ENCODE data around the gene SMIM38. TPM values are rescaled to one million over a fixed set of nuclear protein-coding genes. Genes with fewer than 3 reads are reported as not detected.
A peak's percentile ranks its signal among the peaks of the same experiment; 100 is the strongest.

SMIM38 gene
- total RNA-seq, 4 donors from 2014 or later, result 2.9 to 10.1 TPM; not detected in 2

- 40 to 84% methylated on average over 1 to 10 of the region's 10 CpGs for WGBS, 2 donors (ENCODE audit: low coverage in 1 of 2)
- Histone ChIP-seq H3K9me3 (no peaks in the 10 kb centered on the region), H3K36me3 (no peaks in the 10 kb centered on the region), H3K4me3 (no peak overlapping the region), H3K4me1 (peaks cover 0 to 9% (median 7%) of the 10 kb centered on the region in 4 donors), H3K27ac (no peak overlapping the region), H3K27me3 (no peaks in the 10 kb centered on the region)
- in situ Hi-C loops (cut with MboI; ENCODE audit: low pct_ligation_motif_present in 1 of 4, low pct_unique_long_range_greater_than_20kb in 1 of 4, low sequenced_read_pairs in 3 of 4) (no loop called here), intact Hi-C loops (cut with DNase I; ENCODE audit: low total_unique reads) (no loop called here)
- no peak for TF ChIP-seq EP300 (IDR thresholded peaks at IDR 0.05; ENCODE audit: low read depth)
- TF ChIP-seq CTCF (IDR thresholded peaks at IDR 0.05), result no peak
- TF ChIP-seq POLR2AphosphoS5 (IDR thresholded peaks at IDR 0.05), result no peak
- no peak for TF ChIP-seq POLR2A (IDR thresholded peaks at IDR 0.05)
- no peak for DNase-seq
Measured at GRCh38 chr11:69164824-69165223, 9.1 kb downstream of the SMIM38 start.

GRCh38 chr11:69165775-69166174, 10.0 kb downstream of the SMIM38 start:
- no peaks in the 10 kb centered on the region for H3K9me3 ChIP-seq
- no peaks in the 10 kb centered on the region for H3K36me3 ChIP-seq
- H3K4me3 ChIP-seq, result no peak overlapping the region
- TF ChIP-seq POLR2AphosphoS5 (IDR thresholded peaks at IDR 0.05) (no peak), POLR2A (IDR thresholded peaks at IDR 0.05) (no peak), EP300 (IDR thresholded peaks at IDR 0.05; ENCODE audit: low read depth) (no peak), CTCF (IDR thresholded peaks at IDR 0.05) (no peak)
- in situ Hi-C loops (cut with MboI; ENCODE audit: low pct_ligation_motif_present in 1 of 4, low pct_unique_long_range_greater_than_20kb in 1 of 4, low sequenced_read_pairs in 3 of 4) (no loop called here), intact Hi-C loops (cut with DNase I; ENCODE audit: low total_unique reads) (no loop called here)
- no peaks in the 10 kb centered on the region for H3K27me3 ChIP-seq
- H3K27ac ChIP-seq, result peak overlapping the region in 2 of 4 donors; percentile 47 to 66
- WGBS, 2 donors (ENCODE audit: low coverage in 1 of 2), result 67 to 91% methylated on average over 1 to 2 of the region's 2 CpGs
- H3K4me1 ChIP-seq, result peaks cover 0 to 9% (median 7%) of the 10 kb centered on the region in 4 donors
- DNase-seq, result no peak

GRCh38 chr11:69166218-69167115, 10.7 kb downstream of the SMIM38 start:
- Histone ChIP-seq H3K4me3 (no peak overlapping the region), H3K36me3 (no peaks in the 10 kb centered on the region), H3K9me3 (no peaks in the 10 kb centered on the region), H3K27me3 (no peaks in the 10 kb centered on the region), H3K27ac (peak overlapping the region in 3 of 4 donors; percentile 43 to 66 (median 47)), H3K4me1 (peaks cover 0 to 9% (median 7%) of the 10 kb centered on the region in 4 donors)
- no peak for DNase-seq
- TF ChIP-seq POLR2A (IDR thresholded peaks at IDR 0.05) (no peak), CTCF (IDR thresholded peaks at IDR 0.05) (peak in 1 of 5 experiments; percentile 19), POLR2AphosphoS5 (IDR thresholded peaks at IDR 0.05) (no peak), EP300 (IDR thresholded peaks at IDR 0.05; ENCODE audit: low read depth) (no peak)
- intact Hi-C loops (cut with DNase I; ENCODE audit: low total_unique reads) (no loop called here), in situ Hi-C loops (cut with MboI; ENCODE audit: low pct_ligation_motif_present in 1 of 4, low pct_unique_long_range_greater_than_20kb in 1 of 4, low sequenced_read_pairs in 3 of 4) (no loop called here)
- WGBS, 2 donors (ENCODE audit: low coverage in 1 of 2), result 44% methylated on average over 21 of the region's 21 CpGs; no CpG with 5 or more reads in 1 of the 2 donors

DNA sequence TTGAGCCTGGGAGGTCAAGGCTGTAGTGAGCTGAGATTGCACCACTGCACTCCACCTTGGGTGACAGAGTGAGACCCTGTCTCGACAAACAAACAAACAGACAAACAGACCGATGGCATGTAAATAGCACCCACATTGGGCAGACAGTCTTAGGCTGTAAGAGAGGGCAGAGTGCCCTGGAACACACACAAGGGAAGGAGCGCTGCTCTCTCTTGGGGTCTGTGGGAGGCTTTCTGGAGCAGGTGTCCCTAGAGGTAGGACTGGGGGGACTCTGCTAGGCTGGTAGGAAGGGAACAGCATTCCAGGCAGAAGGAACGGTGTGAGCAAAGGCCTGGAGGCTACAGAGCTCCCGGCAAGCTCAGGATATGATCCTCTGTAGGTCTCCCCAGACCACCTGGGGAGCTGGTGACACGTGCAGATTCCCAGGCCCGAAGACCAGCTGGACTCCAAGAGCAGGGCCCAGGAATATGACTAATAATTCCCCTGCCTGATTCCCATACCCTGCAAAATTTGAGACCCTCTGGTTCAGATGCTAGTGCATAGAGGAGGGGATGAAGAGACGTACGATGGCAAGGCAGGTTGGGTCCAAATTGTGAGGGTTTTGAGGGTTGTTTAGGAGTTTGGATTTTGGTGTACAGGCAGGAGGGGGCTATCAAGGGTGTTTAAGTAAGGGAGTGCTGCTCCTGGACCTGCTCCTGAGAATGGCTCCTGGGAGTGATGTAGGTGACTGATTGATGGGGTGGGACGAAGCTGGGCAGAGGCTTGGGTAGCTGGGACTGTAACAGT, 11.6 kb downstream of the SMIM38 start:
- WGBS, 2 donors (ENCODE audit: low coverage in 1 of 2), result 83 to 85% methylated on average over 1 to 10 of the region's 10 CpGs
- in situ Hi-C loops (cut with MboI; ENCODE audit: low pct_ligation_motif_present in 1 of 4, low pct_unique_long_range_greater_than_20kb in 1 of 4, low sequenced_read_pairs in 3 of 4), result no loop called here

More for the DNA sequence above, 11.6 kb downstream of the SMIM38 start:
- Histone ChIP-seq H3K9me3 (no peaks in the 10 kb centered on the region), H3K36me3 (no peaks in the 10 kb centered on the region), H3K4me3 (no peak overlapping the region), H3K4me1 (peaks cover 0 to 9% (median 7%) of the 10 kb centered on the region in 4 donors), H3K27ac (peak overlapping the region in 2 of 4 donors; percentile 47 to 66), H3K27me3 (no peaks in the 10 kb centered on the region)
- no peak for DNase-seq
- TF ChIP-seq POLR2A (IDR thresholded peaks at IDR 0.05) (no peak), EP300 (IDR thresholded peaks at IDR 0.05; ENCODE audit: low read depth) (no peak), CTCF (IDR thresholded peaks at IDR 0.05) (no peak), POLR2AphosphoS5 (IDR thresholded peaks at IDR 0.05) (no peak)
- intact Hi-C loops (cut with DNase I; ENCODE audit: low total_unique reads), result no loop called here
